ENCODE results near the gene B9D1.

The B9D1 gene, protein sequence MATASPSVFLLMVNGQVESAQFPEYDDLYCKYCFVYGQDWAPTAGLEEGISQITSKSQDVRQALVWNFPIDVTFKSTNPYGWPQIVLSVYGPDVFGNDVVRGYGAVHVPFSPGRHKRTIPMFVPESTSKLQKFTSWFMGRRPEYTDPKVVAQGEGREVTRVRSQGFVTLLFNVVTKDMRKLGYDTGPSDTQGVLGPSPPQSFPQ

GRCh38 chr17:19362277-19363113 is at the start of gene B9D1:
Gene B9D1, minus strand, starts transcription at chr17:19362723. Its CDS starts 154 bp downstream, at chr17:19362569.
- H3K27me3 Mint-ChIP-seq, result peaks cover 74% of the 10 kb centered on the region
- H3K27ac Mint-ChIP-seq, result peak within 1 kb of the TSS; percentile 78
- no peaks in the 10 kb centered on the region for H3K9me3 Mint-ChIP-seq
- CTCF ChIA-PET, result interaction anchor here (0.6 to 5.9 kb wide), 24 partner anchors 8 to 929 kb away, joined by 3 to 102 read pairs (median 4); partner anchors contain the start of gene MAPK7
- peak within 1 kb of the TSS; percentile 82 for H3K4me3 Mint-ChIP-seq
- peak; percentile 94 for DNase-seq
- H3K36me3 Mint-ChIP-seq, result no peaks in the 10 kb centered on the region
- peaks cover 26% of the 10 kb centered on the region for H3K4me1 Mint-ChIP-seq

DNA sequence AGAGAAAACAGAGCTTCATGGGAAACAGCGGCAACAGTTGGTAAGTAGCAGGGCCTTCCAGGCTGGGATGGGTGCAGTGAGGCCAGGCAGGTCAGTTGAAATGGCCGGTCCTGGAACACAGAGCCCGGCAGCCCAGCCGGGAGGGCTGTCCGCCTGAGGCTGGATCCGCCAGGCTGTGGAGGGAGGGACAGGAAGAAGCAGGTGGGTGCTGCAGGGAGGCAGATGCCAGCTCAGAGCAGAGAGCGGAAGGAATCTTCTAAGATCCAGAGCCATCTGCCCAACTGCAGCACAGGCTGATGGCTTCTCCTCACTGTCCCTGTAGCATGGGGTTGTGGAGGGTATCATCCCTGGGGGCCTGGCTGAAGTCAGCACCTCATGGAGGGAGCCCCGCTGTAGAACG is 49.1 kb upstream of the B9D1 start:
- no peak overlapping the region for H3K27ac Mint-ChIP-seq
- no peak for DNase-seq
- peaks cover 55% of the 10 kb centered on the region for H3K27me3 Mint-ChIP-seq
- no peak overlapping the region for H3K4me3 Mint-ChIP-seq
- CTCF ChIA-PET, result no interaction called here
- H3K36me3 Mint-ChIP-seq, result no peaks in the 10 kb centered on the region
- H3K4me1 Mint-ChIP-seq, result no peaks in the 10 kb centered on the region
- H3K9me3 Mint-ChIP-seq, result no peaks in the 10 kb centered on the region

GRCh38 chr17:19410875-19411620 is 48.5 kb upstream of the B9D1 start, which contains the start of gene RNF112:
Gene RNF112, plus strand, starts transcription at chr17:19411232. Its CDS starts 177 bp downstream, at chr17:19411409.
- peaks cover 50% of the 10 kb centered on the region for H3K27me3 Mint-ChIP-seq
- no peak within 1 kb of the TSS for H3K27ac Mint-ChIP-seq
- no peak for DNase-seq
- CTCF ChIA-PET, result no interaction called here
- H3K4me3 Mint-ChIP-seq, result no peak within 1 kb of the TSS
- no peaks in the 10 kb centered on the region for H3K36me3 Mint-ChIP-seq
- no peaks in the 10 kb centered on the region for H3K4me1 Mint-ChIP-seq
- no peaks in the 10 kb centered on the region for H3K9me3 Mint-ChIP-seq

GRCh38 chr17:19410091-19410490 is 47.6 kb upstream of the B9D1 start:
- H3K4me3 Mint-ChIP-seq, result no peak overlapping the region
- CTCF ChIA-PET, result no interaction called here
- H3K27me3 Mint-ChIP-seq, result peaks cover 46% of the 10 kb centered on the region
- H3K36me3 Mint-ChIP-seq, result no peaks in the 10 kb centered on the region
- H3K27ac Mint-ChIP-seq, result no peak overlapping the region
- H3K9me3 Mint-ChIP-seq, result no peaks in the 10 kb centered on the region
- no peak for DNase-seq
- no peaks in the 10 kb centered on the region for H3K4me1 Mint-ChIP-seq

- CTCF ChIA-PET, result no interaction called here
- Mint-ChIP-seq H3K27me3 (peaks cover 41% of the 10 kb centered on the region), H3K9me3 (no peaks in the 10 kb centered on the region), H3K27ac (no peak overlapping the region), H3K36me3 (no peaks in the 10 kb centered on the region), H3K4me3 (no peak overlapping the region), H3K4me1 (no peaks in the 10 kb centered on the region)
- no peak for DNase-seq
Measured at GRCh38 chr17:19409509-19409908, 47.0 kb upstream of the B9D1 start.

- H3K4me1 Mint-ChIP-seq, result no peaks in the 10 kb centered on the region
- H3K9me3 Mint-ChIP-seq, result no peaks in the 10 kb centered on the region
- peaks cover 41% of the 10 kb centered on the region for H3K27me3 Mint-ChIP-seq
- no peaks in the 10 kb centered on the region for H3K36me3 Mint-ChIP-seq
- H3K4me3 Mint-ChIP-seq, result no peak overlapping the region
- no peak overlapping the region for H3K27ac Mint-ChIP-seq
- CTCF ChIA-PET, result no interaction called here
- DNase-seq, result no peak
Measured at GRCh38 chr17:19409066-19409465, 46.5 kb upstream of the B9D1 start.

DNA sequence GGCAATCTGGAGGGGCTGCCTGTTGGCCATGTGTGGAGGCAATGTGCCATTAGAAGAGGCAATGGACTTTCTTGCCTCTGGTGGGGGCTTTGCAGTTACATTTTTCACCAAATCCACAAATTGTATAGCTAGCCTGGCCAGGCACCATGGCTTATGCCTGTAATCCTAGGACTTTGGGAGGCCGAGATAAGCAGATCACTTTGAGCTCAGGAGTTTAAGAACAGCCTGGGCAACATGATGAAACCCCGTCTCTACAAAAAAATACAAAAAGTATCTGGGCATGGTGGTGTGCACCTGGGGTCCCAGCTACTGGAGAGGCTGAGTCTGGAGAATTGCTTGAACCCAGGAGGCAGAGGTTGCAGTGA is 45.8 kb upstream of the B9D1 start:
- H3K4me3 Mint-ChIP-seq, result no peak overlapping the region
- peaks cover 39% of the 10 kb centered on the region for H3K27me3 Mint-ChIP-seq
- H3K27ac Mint-ChIP-seq, result no peak overlapping the region
- no peaks in the 10 kb centered on the region for H3K36me3 Mint-ChIP-seq
- DNase-seq, result no peak
- CTCF ChIA-PET, result no interaction called here
- H3K4me1 Mint-ChIP-seq, result no peaks in the 10 kb centered on the region
- H3K9me3 Mint-ChIP-seq, result no peaks in the 10 kb centered on the region

DNA sequence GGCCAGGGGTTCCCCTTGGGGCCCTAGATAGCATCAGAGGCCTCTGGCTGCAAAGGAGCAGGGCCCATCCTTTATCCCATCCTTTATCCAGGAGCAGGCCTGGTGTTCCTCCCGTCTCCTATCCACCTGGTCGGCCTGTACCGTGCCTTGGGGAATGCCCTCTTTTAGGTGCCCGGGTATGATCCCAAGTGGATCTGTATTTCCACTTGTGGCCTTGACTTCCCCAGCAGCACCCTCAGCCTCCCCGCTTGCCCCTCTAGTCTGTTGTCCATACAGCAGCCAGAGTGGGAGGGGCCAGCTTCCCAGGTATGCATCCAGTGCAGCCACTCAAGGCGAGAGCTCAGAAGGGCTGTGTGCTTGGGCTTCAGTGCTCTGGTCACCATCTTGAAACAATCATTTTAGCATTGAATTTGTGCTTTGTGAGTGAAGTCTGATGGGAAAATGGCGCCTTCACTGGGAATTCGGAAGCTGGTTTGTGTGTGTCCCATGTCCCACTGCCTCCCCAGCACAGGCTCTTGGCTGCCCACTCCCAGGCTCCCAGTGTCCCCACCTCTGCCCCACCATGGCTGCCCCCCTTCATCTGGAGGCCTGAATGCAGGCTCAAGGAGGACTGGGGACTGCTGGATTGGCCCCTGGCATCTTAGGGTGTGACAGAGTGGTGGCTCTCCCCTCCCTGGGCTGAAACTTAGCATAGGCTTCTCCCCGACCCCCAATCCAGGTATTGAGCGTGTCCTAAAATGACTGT is 45.2 kb upstream of the B9D1 start:
- no peaks in the 10 kb centered on the region for H3K9me3 Mint-ChIP-seq
- H3K36me3 Mint-ChIP-seq, result no peaks in the 10 kb centered on the region
- no peak overlapping the region for H3K27ac Mint-ChIP-seq
- H3K4me1 Mint-ChIP-seq, result no peaks in the 10 kb centered on the region
- no peak for DNase-seq
- H3K27me3 Mint-ChIP-seq, result peaks cover 36% of the 10 kb centered on the region
- CTCF ChIA-PET, result no interaction called here
- no peak overlapping the region for H3K4me3 Mint-ChIP-seq

- H3K9me3 Mint-ChIP-seq, result no peaks in the 10 kb centered on the region
- H3K4me3 Mint-ChIP-seq, result no peak overlapping the region
- peaks cover 17% of the 10 kb centered on the region for H3K27me3 Mint-ChIP-seq
- H3K27ac Mint-ChIP-seq, result no peak overlapping the region
- H3K4me1 Mint-ChIP-seq, result no peaks in the 10 kb centered on the region
- H3K36me3 Mint-ChIP-seq, result no peaks in the 10 kb centered on the region
- DNase-seq, result no peak
- CTCF ChIA-PET, result no interaction called here
Measured at GRCh38 chr17:19405114-19405513, 42.6 kb upstream of the B9D1 start.

DNA sequence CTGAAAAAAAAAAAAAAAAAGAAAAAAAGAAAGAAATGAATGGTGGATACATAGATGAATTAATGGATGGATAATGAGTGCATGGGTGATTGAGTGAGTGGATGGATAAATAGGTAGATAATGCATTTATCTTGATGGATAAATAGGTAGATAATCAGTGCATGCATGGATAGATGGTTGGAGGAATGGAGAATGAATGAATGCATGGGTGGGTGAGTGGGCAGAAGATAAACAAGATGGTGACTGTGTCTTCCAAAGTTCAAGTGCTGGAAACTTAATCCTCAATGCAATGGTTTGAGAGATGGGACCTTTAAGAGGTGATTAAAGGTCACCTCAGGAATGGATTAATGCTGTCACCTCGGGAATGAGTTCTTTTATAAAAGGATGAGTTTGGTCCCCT is 41.7 kb upstream of the B9D1 start:
- Mint-ChIP-seq H3K27ac (no peak overlapping the region), H3K4me3 (no peak overlapping the region), H3K9me3 (no peaks in the 10 kb centered on the region), H3K4me1 (no peaks in the 10 kb centered on the region), H3K27me3 (peaks cover 8% of the 10 kb centered on the region), H3K36me3 (no peaks in the 10 kb centered on the region)
- CTCF ChIA-PET, result no interaction called here
- DNase-seq, result no peak

GRCh38 chr17:19403021-19403420 is 40.5 kb upstream of the B9D1 start:
- H3K9me3 Mint-ChIP-seq, result no peaks in the 10 kb centered on the region
- DNase-seq, result no peak
- no peaks in the 10 kb centered on the region for H3K36me3 Mint-ChIP-seq
- H3K27me3 Mint-ChIP-seq, result peaks cover 12% of the 10 kb centered on the region
- H3K4me1 Mint-ChIP-seq, result no peaks in the 10 kb centered on the region
- H3K4me3 Mint-ChIP-seq, result no peak overlapping the region
- no peak overlapping the region for H3K27ac Mint-ChIP-seq
- CTCF ChIA-PET, result no interaction called here

- CTCF ChIA-PET, result no interaction called here
- no peak overlapping the region for H3K27ac Mint-ChIP-seq
- no peak for DNase-seq
- H3K27me3 Mint-ChIP-seq, result peaks cover 12% of the 10 kb centered on the region
- H3K9me3 Mint-ChIP-seq, result no peaks in the 10 kb centered on the region
- no peak overlapping the region for H3K4me3 Mint-ChIP-seq
- H3K36me3 Mint-ChIP-seq, result no peaks in the 10 kb centered on the region
- no peaks in the 10 kb centered on the region for H3K4me1 Mint-ChIP-seq
Measured at GRCh38 chr17:19402171-19402570, 39.6 kb upstream of the B9D1 start.

DNA sequence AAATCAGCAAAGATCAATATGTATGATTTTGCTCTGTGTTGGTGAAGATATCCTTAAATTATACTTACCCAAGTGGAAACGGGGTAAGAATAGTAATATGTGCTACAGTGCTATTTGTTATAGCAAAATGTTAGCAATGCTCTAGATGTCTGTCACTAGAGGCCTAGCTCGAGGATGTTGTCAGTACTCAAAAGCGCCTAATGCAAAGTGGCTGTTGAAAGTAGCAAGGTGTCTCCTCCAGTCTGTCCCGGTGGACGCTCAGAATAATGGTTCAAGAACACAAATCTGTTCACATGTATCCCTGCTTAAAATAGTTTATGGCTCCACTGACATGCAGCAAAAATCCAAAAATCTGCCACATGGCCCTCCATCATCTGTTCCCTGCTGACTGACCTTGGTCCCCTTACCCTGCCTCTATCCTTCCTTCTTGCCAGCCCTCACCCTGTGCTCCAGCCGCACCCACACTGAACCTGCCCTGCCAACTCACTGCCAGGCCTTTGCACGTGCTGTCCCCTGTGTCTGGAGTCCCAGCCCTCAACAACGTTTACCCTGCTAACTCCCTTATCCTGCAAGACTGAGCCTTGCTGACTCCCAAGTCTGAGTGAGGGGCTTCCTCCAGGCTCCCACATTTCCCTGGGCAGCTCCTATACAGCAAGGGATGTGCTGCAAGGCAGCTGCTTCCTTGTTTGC is 38.9 kb upstream of the B9D1 start:
- H3K4me3 Mint-ChIP-seq, result no peak overlapping the region
- peaks cover 16% of the 10 kb centered on the region for H3K27me3 Mint-ChIP-seq
- no peak overlapping the region for H3K27ac Mint-ChIP-seq
- DNase-seq, result no peak
- no peaks in the 10 kb centered on the region for H3K4me1 Mint-ChIP-seq
- no peaks in the 10 kb centered on the region for H3K36me3 Mint-ChIP-seq
- CTCF ChIA-PET, result no interaction called here
- no peaks in the 10 kb centered on the region for H3K9me3 Mint-ChIP-seq

Data from activated naive CD4-positive, alpha-beta T cell treated with anti-CD3 and anti-CD28 coated beads, Interleukin-2, amount 10 ng/mL, durations not matched to agents 7 days and 5 days (primary cell).